OCI-LY3 (cell line): ENCODE results near the gene TBX5.

Experiments
- H2AFZ ChIP-seq: fragments of 200-600, 300-600 bp; shearing (Covaris generic); 2 replicates; pipeline ENCODE4 v1.6.0; 2014; ENCODE audit warnings: antibody characterized with exemption, low read depth, low read length
- H3K27ac ChIP-seq: fragments of 200-600, 300-600 bp; sonication (generic); 2 replicates; pipeline ENCODE4 v1.5.1; 2014; ENCODE audit warnings: mild to moderate bottlenecking, low read length, moderate library complexity, mixed read lengths
- H3K27me3 ChIP-seq: fragments of 200-600, 300-600 bp; sonication (generic); 2 replicates; pipeline ENCODE4 v1.6.1; 2014; ENCODE audit warnings: low read depth, low read length, mixed read lengths
- H3K36me3 ChIP-seq: fragments of 200-600, 300-600 bp; sonication (generic); replicated peaks from 2 replicates; pipeline ENCODE3; 2014; ENCODE audit warnings: low read depth, low read length, mixed read lengths
- H3K4me1 ChIP-seq: fragments of 300-600, 200-600 bp; sonication (generic); 2 replicates; pipeline ENCODE4 v1.6.1; 2014; ENCODE audit warnings: low read length, mixed read lengths
- H3K4me2 ChIP-seq: fragments of 200-600, 300-600 bp; sonication (generic); 2 replicates; pipeline ENCODE4 v1.6.1; 2014; ENCODE audit warnings: low read length, mixed read lengths
- H3K4me3 ChIP-seq: fragments of 300-600, 200-600 bp; sonication (generic); 2 replicates; pipeline ENCODE4 v1.5.1; 2014; ENCODE audit warnings: antibody characterized with exemption, mild to moderate bottlenecking, low read length, moderate library complexity
- H3K79me2 ChIP-seq: fragments of 300-600, 200-600 bp; shearing (Covaris generic); 2 replicates; pipeline ENCODE4 v1.6.1; 2014; ENCODE audit warnings: mild to moderate bottlenecking, low read length, mixed read lengths
- H3K9ac ChIP-seq: fragments of 300-600, 200-600 bp; shearing (Covaris generic); 2 replicates; pipeline ENCODE4 v1.6.0; 2014; ENCODE audit warnings: mild to moderate bottlenecking, low read length, moderate library complexity
- H3K9me3 ChIP-seq: fragments of 200-600, 300-600 bp; shearing (Covaris generic); 2 replicates; pipeline ENCODE4 v1.6.1; 2014; ENCODE audit warnings: low read length, mixed read lengths; ENCODE audit not compliant: insufficient read depth
- H4K20me1 ChIP-seq: fragments of 200-600, 300-600 bp; sonication (generic); 2 replicates; pipeline ENCODE4 v1.6.1; 2016; ENCODE audit warnings: low read length, mixed read lengths; ENCODE audit not compliant: insufficient read depth
- CTCF ChIP-seq: fragments of 200-600, 300-600 bp; sonication (generic); IDR thresholded peaks from 2 replicates; pipeline ENCODE4 v1.5.1; 2014; ENCODE audit warnings: antibody characterized with exemption, low read length, low read depth
- EZH2phosphoT487 ChIP-seq: fragments of 200-600 bp; shearing (Covaris generic); IDR thresholded peaks from 2 replicates; pipeline ENCODE4 v1.6.1; 2018; ENCODE audit warnings: antibody characterized with exemption, mixed run types, low read depth

Gene TBX5

GRCh38 chr12:114306646-114307045 lies 99.3 kb downstream of the TBX5 start:
- TF ChIP-seq CTCF (no peak), EZH2phosphoT487 (no peak)
- H3K4me3 ChIP-seq: no peak overlapping the region
- H3K79me2 ChIP-seq: no peaks in the 10 kb centered on the region
- no peaks in the 10 kb centered on the region for H3K27me3 ChIP-seq
- no peak overlapping the region for H2AFZ ChIP-seq
- H3K4me1 ChIP-seq: no peaks in the 10 kb centered on the region
- H3K9me3 ChIP-seq: no peaks in the 10 kb centered on the region
- no peaks in the 10 kb centered on the region for H3K36me3 ChIP-seq
- H3K4me2 ChIP-seq: no peak overlapping the region
- no peaks in the 10 kb centered on the region for H4K20me1 ChIP-seq
- H3K9ac ChIP-seq: no peak overlapping the region
- H3K27ac ChIP-seq: no peak overlapping the region

DNA sequence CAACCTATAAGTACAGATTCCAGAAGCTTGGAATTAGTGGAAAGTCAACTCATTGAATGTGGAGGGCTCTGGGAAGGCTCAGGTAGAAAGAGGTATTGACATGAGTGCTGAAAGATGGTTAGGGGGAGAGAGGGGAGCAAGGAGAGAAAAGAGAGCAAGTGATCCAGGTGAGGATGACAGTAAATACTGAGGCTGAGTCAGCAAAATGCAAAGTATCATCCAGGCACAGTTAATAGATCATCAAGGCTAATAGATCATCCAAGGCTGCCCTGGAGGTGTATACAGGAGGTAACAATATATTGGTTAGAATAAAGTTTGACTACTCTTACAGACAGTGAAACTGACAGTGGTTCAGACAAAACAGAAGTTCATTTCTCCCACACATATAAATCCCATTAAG lies 100.5 kb downstream of the TBX5 start:
- H3K36me3 ChIP-seq: no peaks in the 10 kb centered on the region
- H3K27ac ChIP-seq: no peak overlapping the region

More for the DNA sequence above, 100.5 kb downstream of the TBX5 start:
- no peak overlapping the region for H3K4me2 ChIP-seq
- no peaks in the 10 kb centered on the region for H3K27me3 ChIP-seq
- no peaks in the 10 kb centered on the region for H3K79me2 ChIP-seq
- H2AFZ ChIP-seq: no peak overlapping the region
- no peaks in the 10 kb centered on the region for H4K20me1 ChIP-seq
- H3K9me3 ChIP-seq: no peaks in the 10 kb centered on the region
- H3K4me3 ChIP-seq: no peak overlapping the region
- H3K4me1 ChIP-seq: no peaks in the 10 kb centered on the region
- no peak for TF ChIP-seq CTCF
- TF ChIP-seq EZH2phosphoT487: no peak
- H3K9ac ChIP-seq: no peak overlapping the region
